ENCODE results near the gene F3.

DNA sequence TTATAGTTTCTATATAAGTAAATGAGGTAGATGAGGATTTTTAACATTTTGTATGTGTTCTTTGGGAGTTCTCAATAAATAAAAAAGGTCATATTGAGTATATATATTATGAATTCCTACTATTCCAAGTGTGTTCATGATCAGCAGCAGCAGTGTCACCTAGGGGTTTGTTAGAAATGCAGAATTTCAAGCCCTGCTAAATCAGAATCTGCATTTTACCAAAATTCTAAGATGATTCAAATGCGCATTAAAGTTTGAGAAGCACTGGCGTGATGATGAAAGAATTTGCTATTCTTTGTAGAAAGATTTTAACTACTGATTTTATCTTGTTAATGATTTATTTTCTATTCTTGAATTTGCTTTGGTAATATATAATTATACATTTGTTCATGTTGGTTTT lies 28.7 kb downstream of the F3 start:
- TF ChIP-seq POLR2A (IDR thresholded peaks at IDR 0.05; ENCODE audit: low read length): no peak
- no peak for TF ChIP-seq GATA1 (IDR thresholded peaks at IDR 0.05; ENCODE audit: low read depth, low read length)
